ENCODE results near the gene EIF4EBP3.
A peak's percentile ranks its signal among the peaks of the same experiment; 100 is the strongest.
"Not testable (repeated sequence)": the region's sequence is repeated elsewhere in the genome, so short reads cannot be mapped to it uniquely, and the experiment has no call there.

Gene EIF4EBP3

GRCh38 chr5:140557965-140558364 lies 10.5 kb downstream of the EIF4EBP3 start:
- DNase-seq: no peak

- no peak for DNase-seq
Observed at GRCh38 chr5:140558542-140558941, 11.1 kb downstream of the EIF4EBP3 start.

GRCh38 chr5:140560227-140560626 lies 12.8 kb downstream of the EIF4EBP3 start:
- DNase-seq: no peak

GRCh38 chr5:140561753-140562523 lies 14.5 kb downstream of the EIF4EBP3 start:
- no peak for DNase-seq

- DNase-seq: no peak
Observed at GRCh38 chr5:140563596-140563995, 16.1 kb downstream of the EIF4EBP3 start.

GRCh38 chr5:140564196-140565023 lies 16.9 kb downstream of the EIF4EBP3 start, which contains the start of the genes APBB3 and SLC35A4:
TSS of gene APBB3 (minus strand) at chr5:140564598. CDS start at chr5:140564245, 353 bp downstream.
TSS of gene SLC35A4 (plus strand) at chr5:140564828. CDS start at chr5:140567170, 2,342 bp downstream.
- DNase-seq: peak; percentile 94

GRCh38 chr5:140565024-140565779 lies 17.7 kb downstream of the EIF4EBP3 start:
- DNase-seq: no peak

GRCh38 chr5:140565780-140566095 lies 18.3 kb downstream of the EIF4EBP3 start:
- no peak for DNase-seq

- DNase-seq: no peak
Observed at GRCh38 chr5:140566665-140567064, 19.2 kb downstream of the EIF4EBP3 start.

- DNase-seq: no peak
Observed at GRCh38 chr5:140567136-140567818, 19.8 kb downstream of the EIF4EBP3 start.

- DNase-seq: no peak
Observed at GRCh38 chr5:140567871-140568270, 20.4 kb downstream of the EIF4EBP3 start.

GRCh38 chr5:140568443-140569063 lies 21.1 kb downstream of the EIF4EBP3 start:
- no peak for DNase-seq

GRCh38 chr5:140569197-140569596 lies 21.7 kb downstream of the EIF4EBP3 start:
- no peak for DNase-seq

- DNase-seq: no peak
Observed at GRCh38 chr5:140570058-140570457, 22.6 kb downstream of the EIF4EBP3 start.

- DNase-seq: no peak
Observed at GRCh38 chr5:140570488-140570887, 23.0 kb downstream of the EIF4EBP3 start.

- DNase-seq: no peak
Observed at GRCh38 chr5:140571105-140571504, 23.6 kb downstream of the EIF4EBP3 start.

- DNase-seq: no peak
Observed at GRCh38 chr5:140573683-140574082, 26.2 kb downstream of the EIF4EBP3 start.

- no peak for DNase-seq
Observed at GRCh38 chr5:140574165-140574564, 26.7 kb downstream of the EIF4EBP3 start.

GRCh38 chr5:140575309-140575708 lies 27.8 kb downstream of the EIF4EBP3 start:
- no peak for DNase-seq

- no peak for DNase-seq
Observed at GRCh38 chr5:140576776-140577201, 29.3 kb downstream of the EIF4EBP3 start.

- DNase-seq: not testable (repeated sequence)
Observed at GRCh38 chr5:140579188-140579747, 31.8 kb downstream of the EIF4EBP3 start.

GRCh38 chr5:140587495-140587894 lies 40.0 kb downstream of the EIF4EBP3 start:
- DNase-seq: no peak

Data from NCI-H1694 treated with DMSO at 0.1 percent for 48 hours (cell line).